KMS-11 (cell line): ENCODE measurements around the gene TCF4.

Source experiments
- H2AFZ ChIP-seq: fragments of 200-600 bp; sonication (generic); 2 replicates; pipeline ENCODE4 v1.6.1; 2016; ENCODE audit warnings: antibody characterized with exemption, mixed run types, low read depth
- H3K27ac ChIP-seq: fragments of 200-600 bp; sonication (generic); 2 replicates; pipeline ENCODE4 v1.6.1; 2016; ENCODE audit warnings: mild to moderate bottlenecking, mixed run types
- H3K27me3 ChIP-seq: fragments of 200-600 bp; sonication (generic); 2 replicates; pipeline ENCODE4 v1.6.1; 2017; ENCODE audit warnings: mild to moderate bottlenecking, low read depth, mixed run types, moderate library complexity; ENCODE audit not compliant: insufficient read depth
- H3K36me3 ChIP-seq: fragments of 200-600 bp; sonication (generic); 2 replicates; pipeline ENCODE4 v1.6.1; 2017; ENCODE audit warnings: mild to moderate bottlenecking, mixed run types; ENCODE audit not compliant: insufficient read depth
- H3K4me1 ChIP-seq: fragments of 200-600 bp; sonication (generic); 2 replicates; pipeline ENCODE4 v1.6.1; 2016; ENCODE audit warnings: mild to moderate bottlenecking, low read depth, mixed run types; ENCODE audit not compliant: poor library complexity, severe bottlenecking
- H3K4me2 ChIP-seq: fragments of 200-600 bp; sonication (generic); 2 replicates; pipeline ENCODE4 v1.7.0; 2016; ENCODE audit warnings: mild to moderate bottlenecking, mixed run types
- H3K4me3 ChIP-seq: fragments of 200-600 bp; sonication (generic); IDR thresholded peaks from 2 replicates; pipeline ENCODE4 v1.6.1; 2017; ENCODE audit warnings: low read depth, low read length, mixed read lengths; ENCODE audit not compliant: insufficient read depth
- H3K79me2 ChIP-seq: fragments of 200-600 bp; sonication (generic); 2 replicates; pipeline ENCODE4 v1.6.1; 2016; ENCODE audit warnings: low read depth, mixed run types; ENCODE audit not compliant: insufficient read depth
- H3K9ac ChIP-seq: fragments of 200-600 bp; sonication (generic); 2 replicates; pipeline ENCODE4 v1.6.1; 2016; ENCODE audit warnings: mild to moderate bottlenecking, mixed run types
- H4K20me1 ChIP-seq: fragments of 200-600 bp; sonication (generic); 2 replicates; pipeline ENCODE4 v1.6.1; 2016; ENCODE audit warnings: mild to moderate bottlenecking, mixed run types; ENCODE audit not compliant: insufficient read depth
- TF ChIP-seq, protein P1 (sequence below): fragments of 200-600 bp; sonication (generic); conservative IDR thresholded peaks from 2 replicates; pipeline ENCODE4 v1.6.1; 2017; ENCODE audit warnings: low read depth, mild to moderate bottlenecking, antibody characterized with exemption, low read length, moderate library complexity, mixed read lengths

TCF4 gene

DNA sequence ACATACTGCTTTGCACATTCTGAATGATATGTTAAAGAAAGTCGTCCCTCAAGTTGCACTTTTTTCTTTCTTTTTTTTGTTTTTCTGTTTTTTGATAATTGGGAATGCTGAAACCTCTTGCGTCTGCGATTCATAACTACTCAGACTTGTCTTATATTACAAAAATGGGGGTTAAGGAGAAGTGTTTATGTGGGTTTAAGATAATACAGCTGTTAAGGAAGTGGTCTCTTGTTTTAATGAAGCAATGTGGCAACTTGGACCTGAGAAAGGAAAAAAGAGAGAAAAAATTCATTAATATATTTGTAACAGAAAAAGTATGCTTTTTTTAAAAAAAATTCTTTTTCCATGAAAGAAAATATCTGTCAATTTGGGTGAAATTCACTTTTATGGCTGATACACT, 360.2 kb downstream of the TCF4 start:
- no peak overlapping the region for H3K9ac ChIP-seq
- no peak overlapping the region for H3K4me3 ChIP-seq
- TF ChIP-seq, protein P1, sequence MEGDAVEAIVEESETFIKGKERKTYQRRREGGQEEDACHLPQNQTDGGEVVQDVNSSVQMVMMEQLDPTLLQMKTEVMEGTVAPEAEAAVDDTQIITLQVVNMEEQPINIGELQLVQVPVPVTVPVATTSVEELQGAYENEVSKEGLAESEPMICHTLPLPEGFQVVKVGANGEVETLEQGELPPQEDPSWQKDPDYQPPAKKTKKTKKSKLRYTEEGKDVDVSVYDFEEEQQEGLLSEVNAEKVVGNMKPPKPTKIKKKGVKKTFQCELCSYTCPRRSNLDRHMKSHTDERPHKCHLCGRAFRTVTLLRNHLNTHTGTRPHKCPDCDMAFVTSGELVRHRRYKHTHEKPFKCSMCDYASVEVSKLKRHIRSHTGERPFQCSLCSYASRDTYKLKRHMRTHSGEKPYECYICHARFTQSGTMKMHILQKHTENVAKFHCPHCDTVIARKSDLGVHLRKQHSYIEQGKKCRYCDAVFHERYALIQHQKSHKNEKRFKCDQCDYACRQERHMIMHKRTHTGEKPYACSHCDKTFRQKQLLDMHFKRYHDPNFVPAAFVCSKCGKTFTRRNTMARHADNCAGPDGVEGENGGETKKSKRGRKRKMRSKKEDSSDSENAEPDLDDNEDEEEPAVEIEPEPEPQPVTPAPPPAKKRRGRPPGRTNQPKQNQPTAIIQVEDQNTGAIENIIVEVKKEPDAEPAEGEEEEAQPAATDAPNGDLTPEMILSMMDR, result no peak
- H3K4me2 ChIP-seq, result no peak overlapping the region
- H3K36me3 ChIP-seq, result peaks cover 5% of the 10 kb centered on the region; the same call in 1 of the 2 replicates
- no peaks in the 10 kb centered on the region for H3K79me2 ChIP-seq
- no peaks in the 10 kb centered on the region for H4K20me1 ChIP-seq
- no peak overlapping the region for H2AFZ ChIP-seq
- peaks cover 7% of the 10 kb centered on the region for H3K4me1 ChIP-seq
- H3K27me3 ChIP-seq, result no peaks in the 10 kb centered on the region
- no peak overlapping the region for H3K27ac ChIP-seq

DNA sequence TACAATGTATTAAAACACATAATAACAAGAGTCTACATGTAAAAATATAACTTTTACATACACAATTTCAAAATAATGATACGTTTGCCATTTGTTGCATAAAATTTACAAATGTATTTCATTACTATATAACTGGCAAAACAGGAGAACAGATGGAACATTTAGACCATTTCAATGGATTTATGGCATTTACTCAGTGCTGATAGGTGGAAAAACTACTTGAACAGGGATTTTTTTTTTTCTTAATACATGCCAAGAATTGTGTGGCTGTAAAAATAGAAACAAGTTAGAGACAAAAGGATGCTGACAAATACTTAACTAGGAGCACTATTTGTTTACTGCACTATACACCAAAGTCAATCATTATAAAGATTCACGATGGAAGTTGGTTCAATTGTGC, 361.9 kb downstream of the TCF4 start:
- Histone ChIP-seq H3K27me3 (no peaks in the 10 kb centered on the region), H3K79me2 (no peaks in the 10 kb centered on the region), H2AFZ (no peak overlapping the region), H3K4me1 (peaks cover 24% of the 10 kb centered on the region), H3K9ac (no peak overlapping the region), H4K20me1 (no peaks in the 10 kb centered on the region), H3K4me2 (no peak overlapping the region), H3K27ac (no peak overlapping the region), H3K4me3 (no peak overlapping the region), H3K36me3 (peaks cover 5% of the 10 kb centered on the region; the same call in 1 of the 2 replicates)
- TF ChIP-seq, protein P1, result no peak

DNA sequence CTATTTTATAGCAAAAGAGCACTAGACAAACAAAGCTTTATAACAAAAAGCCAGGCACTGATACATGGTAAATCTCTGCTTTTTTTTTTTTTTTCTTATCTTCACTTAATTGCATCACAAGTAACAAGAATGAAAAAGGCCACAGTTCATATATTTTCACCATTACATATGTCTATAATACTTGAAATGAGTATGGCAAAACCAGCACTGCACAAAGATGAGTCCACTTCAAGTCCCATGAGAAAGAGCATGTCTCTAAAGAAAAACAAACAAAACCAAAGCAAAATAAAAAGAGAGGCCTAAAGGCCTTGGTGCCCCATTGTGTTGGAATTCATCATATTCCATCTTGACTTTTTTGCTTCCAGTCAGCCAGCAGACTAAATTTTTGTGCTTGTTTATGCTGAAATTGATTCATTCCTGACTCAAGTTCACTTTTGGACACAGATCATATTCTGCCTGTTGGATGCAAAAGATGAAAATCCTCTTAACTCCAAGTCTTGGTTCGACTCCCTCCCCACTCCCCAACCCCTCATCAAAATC, 363.8 kb downstream of the TCF4 start:
- Histone ChIP-seq H3K36me3 (peaks cover 5% of the 10 kb centered on the region; the same call in 1 of the 2 replicates), H3K4me2 (no peak overlapping the region), H3K79me2 (no peaks in the 10 kb centered on the region), H4K20me1 (no peaks in the 10 kb centered on the region), H3K9ac (no peak overlapping the region), H3K27me3 (no peaks in the 10 kb centered on the region), H3K4me3 (no peak overlapping the region), H3K27ac (no peak overlapping the region), H3K4me1 (peaks cover 43% of the 10 kb centered on the region), H2AFZ (no peak overlapping the region)
- TF ChIP-seq, protein P1, result no peak

DNA sequence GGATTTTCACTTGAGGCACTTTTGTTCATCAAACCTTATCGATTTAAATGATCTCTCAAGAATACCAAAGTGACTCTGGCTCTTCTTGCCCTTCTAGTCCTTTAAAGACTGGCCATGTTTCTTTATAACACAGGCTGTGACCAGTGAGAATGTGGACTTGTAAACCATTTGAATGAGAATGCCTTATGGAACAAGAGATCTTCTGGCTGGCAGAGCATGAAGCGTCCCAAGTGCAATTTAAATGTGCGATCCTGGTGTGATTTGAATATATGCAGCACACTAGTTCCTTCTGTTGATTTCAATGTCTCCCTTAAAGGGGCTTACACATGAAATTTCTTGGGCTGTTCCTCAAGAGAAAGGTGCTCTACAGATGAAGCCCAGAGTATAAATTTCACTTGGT, 366.4 kb downstream of the TCF4 start:
- H4K20me1 ChIP-seq, result no peaks in the 10 kb centered on the region
- H3K9ac ChIP-seq, result no peak overlapping the region
- H2AFZ ChIP-seq, result no peak overlapping the region
- no peak overlapping the region for H3K27ac ChIP-seq
- no peak overlapping the region for H3K4me3 ChIP-seq
- H3K27me3 ChIP-seq, result no peaks in the 10 kb centered on the region
- TF ChIP-seq, protein P1, result no peak
- H3K4me1 ChIP-seq, result peaks cover 45% of the 10 kb centered on the region
- H3K79me2 ChIP-seq, result no peaks in the 10 kb centered on the region
- H3K4me2 ChIP-seq, result no peak overlapping the region
- no peaks in the 10 kb centered on the region for H3K36me3 ChIP-seq
